ENCODE data around the gene NOTUM.

- TF ChIP-seq CTCF (IDR thresholded peaks at IDR 0.05) (no peak), EP300 (IDR thresholded peaks at IDR 0.05) (no peak), POLR2A (IDR thresholded peaks at IDR 0.05) (no peak)
These were observed 643 bp downstream of the NOTUM start for GRCh38 chr17:81960130-81960958.

Measured in ovary (tissue), 3 donors.